NT2/D1 (cell line): ENCODE measurements around the gene TMUB2.

ENCODE experiments used
- DNase-seq: peaks from one replicate; pipeline ENCODE4 v3.0.0-alpha.2; 2011; ENCODE audit warnings: low read depth, low spot score
- H3K27me3 ChIP-seq: 2 replicates; pipeline ENCODE4 v1.6.0; 2011; ENCODE audit warnings: mild to moderate bottlenecking; ENCODE audit not compliant: insufficient read length, insufficient read depth
- H3K36me3 ChIP-seq: 2 replicates; pipeline ENCODE4 v1.6.1; 2011; ENCODE audit warnings: mild to moderate bottlenecking, low read length, mixed read lengths; ENCODE audit not compliant: insufficient read depth, insufficient read length
- H3K4me1 ChIP-seq: 2 replicates; pipeline ENCODE4 v1.5.1; 2011; ENCODE audit not compliant: insufficient read depth, insufficient read length
- H3K4me3 ChIP-seq: 2 replicates; pipeline ENCODE4 v1.5.1; 2011; ENCODE audit warnings: low read depth; ENCODE audit not compliant: insufficient read length
- H3K9ac ChIP-seq: 2 replicates; pipeline ENCODE4 v1.6.0; 2011; ENCODE audit warnings: low read depth; ENCODE audit not compliant: insufficient read length
- H3K9me3 ChIP-seq: 2 replicates; pipeline ENCODE4 v1.5.1; 2011; ENCODE audit warnings: mild to moderate bottlenecking, low read length; ENCODE audit not compliant: insufficient read depth
- SUZ12 ChIP-seq: IDR thresholded peaks from 2 replicates; pipeline ENCODE4 v1.6.1; 2011; ENCODE audit not compliant: insufficient read length, insufficient read depth; ENCODE audit errors: extremely low read depth
- YY1 ChIP-seq: IDR thresholded peaks from 2 replicates; pipeline ENCODE4 v1.6.1; 2011; ENCODE audit not compliant: insufficient read length, insufficient read depth
- ZNF274 ChIP-seq: IDR thresholded peaks from 2 replicates; pipeline ENCODE4 v1.6.1; 2011; ENCODE audit warnings: mild to moderate bottlenecking, low read depth, low read length

The TMUB2 gene

DNA sequence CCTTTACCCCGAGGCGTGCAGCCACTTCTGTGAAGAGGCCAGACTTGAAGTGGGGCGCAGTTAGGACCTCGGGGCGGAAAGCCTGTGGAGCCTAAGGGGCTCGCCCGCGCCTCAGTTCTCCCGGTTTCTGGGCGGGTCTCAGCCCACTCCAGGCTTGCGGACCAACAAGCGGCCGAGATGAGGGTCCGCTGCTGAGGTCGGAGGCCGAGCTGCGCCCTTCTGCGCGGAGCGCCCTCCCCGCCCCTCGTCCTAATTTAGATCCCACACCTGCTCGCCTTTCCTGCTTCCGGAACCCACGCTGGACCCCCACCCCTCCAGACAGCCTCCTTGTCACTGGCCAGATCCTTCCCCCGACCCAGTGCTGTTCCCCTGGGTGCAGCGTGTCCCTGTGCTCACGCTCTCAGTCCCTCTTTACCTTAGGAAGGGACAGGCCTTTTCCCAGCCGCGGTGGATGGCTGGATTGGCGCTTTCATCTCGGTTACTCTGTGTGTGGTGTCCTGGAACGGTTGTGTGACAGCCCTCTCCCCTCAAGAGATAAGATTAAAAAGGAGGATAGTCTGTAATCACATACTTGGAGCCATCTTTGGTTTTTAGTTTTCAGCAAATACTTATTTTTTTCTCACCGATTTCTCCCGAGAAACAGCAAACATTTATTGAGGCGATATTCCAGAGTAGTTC is 13.8 kb downstream of the TMUB2 start:
- peaks cover 24% of the 10 kb centered on the region for H3K36me3 ChIP-seq
- no peak for DNase-seq
- H3K27me3 ChIP-seq = no peaks in the 10 kb centered on the region
- H3K4me1 ChIP-seq = peaks cover 15% of the 10 kb centered on the region
- TF ChIP-seq YY1 = no peak
- no peak for TF ChIP-seq ZNF274
- no peak for TF ChIP-seq SUZ12
- H3K9me3 ChIP-seq = no peaks in the 10 kb centered on the region
- peak overlapping the region; percentile 72 for H3K4me3 ChIP-seq
- H3K9ac ChIP-seq = peak overlapping the region; percentile 94

DNA sequence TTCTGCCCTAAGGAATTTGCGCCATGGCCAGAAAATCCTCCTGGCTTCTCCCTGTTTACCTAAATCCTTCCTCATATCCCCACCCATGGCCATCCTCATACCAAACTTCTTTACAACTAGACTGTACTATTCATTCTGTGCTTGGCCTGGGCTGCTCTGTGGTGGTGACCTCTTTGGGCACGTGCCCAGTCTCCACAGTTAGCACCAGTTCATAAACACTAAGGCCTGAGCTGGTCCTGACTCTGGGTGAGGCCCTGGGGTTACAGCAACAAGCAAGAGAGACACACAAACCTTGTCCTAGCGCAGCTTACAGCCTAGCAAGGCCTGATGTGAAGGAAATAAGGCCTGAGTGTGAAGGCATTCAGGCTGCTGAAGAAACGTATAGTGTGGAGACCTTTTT is 16.0 kb downstream of the TMUB2 start:
- H3K36me3 ChIP-seq = peaks cover 25% of the 10 kb centered on the region
- no peaks in the 10 kb centered on the region for H3K27me3 ChIP-seq
- TF ChIP-seq ZNF274 = no peak
- no peak for TF ChIP-seq YY1
- no peak for TF ChIP-seq SUZ12
- DNase-seq = no peak
- no peaks in the 10 kb centered on the region for H3K9me3 ChIP-seq
- peaks cover 12% of the 10 kb centered on the region for H3K4me1 ChIP-seq
- no peak overlapping the region for H3K9ac ChIP-seq
- H3K4me3 ChIP-seq = no peak overlapping the region

DNA sequence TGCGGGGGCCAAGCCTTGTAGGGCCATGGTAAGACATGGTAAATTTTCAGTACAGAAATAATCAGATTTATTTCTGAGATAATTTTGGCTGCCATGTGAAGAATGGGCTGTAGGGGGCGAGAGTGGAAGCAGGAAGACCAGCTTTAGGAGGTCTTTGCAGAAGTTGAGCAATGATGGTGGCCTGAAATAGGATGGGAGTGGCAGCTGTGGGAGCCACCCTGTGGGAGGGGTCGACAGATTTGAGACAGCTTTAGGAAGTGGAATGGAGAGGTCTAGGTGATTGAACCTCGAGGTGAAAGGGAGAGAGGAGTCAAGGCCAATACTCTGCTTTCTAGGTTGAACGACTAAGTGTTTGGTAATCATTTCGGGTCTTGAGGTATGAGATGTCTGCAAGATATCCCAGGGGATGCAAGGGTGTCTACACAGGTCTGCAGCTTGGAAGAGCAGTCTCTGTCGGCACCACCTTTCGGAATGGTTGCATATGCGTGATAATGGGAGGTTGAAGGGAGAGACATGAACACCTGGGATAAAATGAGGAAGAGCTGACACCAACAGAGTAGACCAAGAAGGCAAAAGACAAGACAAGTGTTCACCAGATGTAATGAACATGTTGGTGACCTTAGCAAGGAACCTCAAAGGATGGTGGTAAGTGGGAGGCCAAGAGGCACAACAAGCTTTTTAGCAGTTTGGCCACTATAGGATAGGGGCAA is 17.1 kb downstream of the TMUB2 start:
- H3K9me3 ChIP-seq = no peaks in the 10 kb centered on the region
- no peak for DNase-seq

DNA sequence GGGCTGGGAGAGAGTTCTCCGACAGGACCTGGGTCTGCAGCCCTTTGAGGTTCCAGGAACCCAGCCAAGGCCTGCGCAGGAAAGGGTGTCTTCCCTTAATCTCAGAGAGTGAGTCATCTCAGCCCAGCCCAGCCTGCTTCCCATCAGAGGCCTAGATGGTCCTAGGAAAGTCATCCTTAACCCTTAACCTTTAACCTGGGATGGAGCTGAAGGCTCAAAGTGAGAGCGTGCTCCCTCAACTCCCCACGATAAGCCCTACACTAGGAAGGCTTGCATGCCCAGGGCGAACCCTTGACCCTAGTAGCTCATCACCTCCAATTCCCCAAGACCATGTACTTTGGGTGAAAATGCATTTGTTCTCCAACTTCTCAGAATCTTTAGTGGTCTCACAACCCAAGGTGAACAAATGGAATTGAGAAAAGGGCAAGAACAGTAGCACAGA is 17.7 kb downstream of the TMUB2 start:
- Histone ChIP-seq H3K27me3 (no peaks in the 10 kb centered on the region), H3K36me3 (peaks cover 38% of the 10 kb centered on the region), H3K9ac (no peak overlapping the region), H3K4me1 (peaks cover 7% of the 10 kb centered on the region), H3K9me3 (no peaks in the 10 kb centered on the region), H3K4me3 (no peak overlapping the region)
- TF ChIP-seq YY1 = no peak
- DNase-seq = no peak

More for the DNA sequence above, 17.1 kb downstream of the TMUB2 start:
- no peaks in the 10 kb centered on the region for H3K27me3 ChIP-seq
- no peak overlapping the region for H3K4me3 ChIP-seq
- TF ChIP-seq YY1 (no peak), ZNF274 (no peak), SUZ12 (no peak)
- no peak overlapping the region for H3K9ac ChIP-seq
- H3K4me1 ChIP-seq = peaks cover 7% of the 10 kb centered on the region
- peaks cover 32% of the 10 kb centered on the region for H3K36me3 ChIP-seq

DNA sequence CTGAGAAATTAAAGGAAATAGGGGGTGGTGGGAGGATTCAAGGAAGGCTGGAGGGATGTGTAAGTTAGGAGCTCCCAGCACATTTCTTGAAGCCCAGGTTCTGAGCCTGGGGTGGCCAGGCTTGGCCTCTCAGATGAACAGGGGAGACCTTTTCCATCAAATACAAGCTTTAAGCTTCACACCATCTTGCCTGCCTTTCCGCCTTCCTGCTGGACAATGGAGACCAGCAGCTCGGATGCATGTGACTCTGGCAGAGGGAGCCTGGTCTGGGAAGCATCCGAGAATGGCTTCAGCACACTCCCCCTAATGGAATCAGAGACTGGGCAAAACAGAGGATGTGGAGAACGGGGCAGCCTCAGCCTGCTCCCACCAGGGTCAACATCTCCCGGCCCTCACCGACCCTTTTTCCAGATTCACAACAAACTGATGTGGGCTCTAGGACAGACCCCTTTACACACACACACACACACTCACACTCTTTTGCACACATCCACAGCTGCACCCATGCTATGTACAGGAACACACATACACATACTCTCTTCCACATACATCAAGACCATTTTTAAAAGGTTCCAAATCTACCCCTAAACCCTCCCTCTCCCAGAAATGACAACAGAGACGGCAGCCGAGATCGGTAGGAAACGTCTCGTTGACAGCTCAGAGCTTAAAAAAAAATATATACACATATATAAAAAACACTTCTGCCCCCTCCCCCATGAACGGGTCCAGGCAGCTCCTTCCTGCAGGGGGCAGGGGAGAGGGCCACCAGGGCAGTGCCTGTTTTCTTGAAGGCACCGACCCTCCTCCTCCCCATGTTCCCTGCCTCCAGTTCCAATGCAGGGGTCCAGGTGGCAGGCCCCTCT is 19.4 kb downstream of the TMUB2 start:
- TF ChIP-seq YY1 (no peak), SUZ12 (no peak), ZNF274 (no peak)
- no peak overlapping the region for H3K4me3 ChIP-seq
- no peaks in the 10 kb centered on the region for H3K9me3 ChIP-seq
- no peak overlapping the region for H3K9ac ChIP-seq
- H3K36me3 ChIP-seq = peaks cover 55% of the 10 kb centered on the region
- DNase-seq = no peak
- no peaks in the 10 kb centered on the region for H3K27me3 ChIP-seq
- H3K4me1 ChIP-seq = peaks cover 9% of the 10 kb centered on the region

DNA sequence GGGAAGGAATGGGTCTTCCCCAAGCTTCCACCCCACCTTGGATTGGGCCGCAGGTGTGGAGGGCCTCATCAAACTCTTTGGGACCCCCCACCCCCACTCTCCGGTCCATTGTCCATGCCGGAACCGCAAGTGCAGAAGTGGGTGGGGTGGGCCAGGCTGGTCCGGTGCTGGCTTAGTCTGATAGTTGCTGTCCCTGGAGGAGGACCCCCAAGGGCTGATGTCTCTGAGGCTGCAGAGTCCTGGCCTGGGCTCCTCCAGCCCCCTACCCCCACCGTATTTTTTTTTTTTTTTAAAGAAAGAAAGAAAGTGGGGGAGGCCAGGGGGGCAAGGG is 20.0 kb downstream of the TMUB2 start:
- no peaks in the 10 kb centered on the region for H3K9me3 ChIP-seq
- no peak for TF ChIP-seq ZNF274
- no peak for TF ChIP-seq SUZ12
- no peak for TF ChIP-seq YY1
- H3K36me3 ChIP-seq = peaks cover 61% of the 10 kb centered on the region
- no peak for DNase-seq
- no peaks in the 10 kb centered on the region for H3K27me3 ChIP-seq
- H3K4me1 ChIP-seq = peaks cover 8% of the 10 kb centered on the region
- no peak overlapping the region for H3K9ac ChIP-seq
- H3K4me3 ChIP-seq = no peak overlapping the region

DNA sequence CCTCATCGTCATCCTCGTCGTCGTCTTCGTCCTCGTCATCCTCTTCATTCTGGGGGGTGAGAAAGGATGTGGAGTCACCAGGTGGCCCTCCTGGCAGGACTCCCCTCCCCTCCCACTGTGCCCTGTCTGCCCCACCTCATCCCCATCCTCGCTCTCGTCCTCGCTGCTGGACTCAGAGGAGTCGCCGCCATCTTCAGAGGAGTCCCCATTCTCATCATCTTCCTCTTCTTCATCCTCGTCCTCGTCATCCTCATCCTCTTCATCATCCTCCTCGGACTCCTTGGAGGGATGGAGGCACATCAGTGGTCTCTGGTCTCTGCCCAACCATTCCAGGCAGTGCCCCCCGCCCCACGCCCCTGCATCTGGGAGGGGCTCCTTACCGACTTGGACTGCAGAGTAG is 20.5 kb downstream of the TMUB2 start:
- no peak for DNase-seq
- TF ChIP-seq ZNF274 (no peak), YY1 (no peak), SUZ12 (no peak)
- Histone ChIP-seq H3K36me3 (peaks cover 62% of the 10 kb centered on the region), H3K27me3 (no peaks in the 10 kb centered on the region), H3K4me3 (no peak overlapping the region), H3K9me3 (no peaks in the 10 kb centered on the region), H3K4me1 (peaks cover 8% of the 10 kb centered on the region), H3K9ac (no peak overlapping the region)
